ENCODE data around the gene ST6GALNAC6. TPM values are rescaled to one million over a fixed set of nuclear protein-coding genes. Genes with fewer than 3 reads are reported as not detected.
A peak's percentile ranks its signal among the peaks of the same experiment; 100 is the strongest.

ST6GALNAC6 gene
- total RNA-seq, 1 donor = 53.2 TPM

- no peaks in the 10 kb centered on the region for H3K9me3 ChIP-seq (ENCODE audit: low read depth, low read length)
- peaks cover 22% of the 10 kb centered on the region for H3K79me2 ChIP-seq (ENCODE audit: insufficient read depth, low read length)
- no peak for DNase-seq (ENCODE audit: insufficient read length, low spot score, missing footprints)
- H3K4me2 ChIP-seq (ENCODE audit: insufficient read depth, low read length) = no peak overlapping the region
- peaks cover 25% of the 10 kb centered on the region for H3K4me1 ChIP-seq (ENCODE audit: insufficient read depth, low read length)
- no peak overlapping the region for H3K4me3 ChIP-seq (ENCODE audit: insufficient read depth, low read length)
- peaks cover 8% of the 10 kb centered on the region for H4K20me1 ChIP-seq (ENCODE audit: insufficient read depth, low read length)
- no peaks in the 10 kb centered on the region for H3K36me3 ChIP-seq (ENCODE audit: insufficient read depth, low read length)
- TF ChIP-seq CTCF (IDR thresholded peaks at IDR 0.05; ENCODE audit: extremely low read depth, low read depth, low read length) = no peak
- no peak overlapping the region for H2AFZ ChIP-seq (ENCODE audit: low read length)
- H3K27me3 ChIP-seq (ENCODE audit: insufficient read depth, low read length) = no peaks in the 10 kb centered on the region
- no peak overlapping the region for H3K27ac ChIP-seq (ENCODE audit: low read depth, low read length)
Observed at GRCh38 chr9:127880143-127880542, 19.3 kb downstream of the ST6GALNAC6 start.

GRCh38 chr9:127878652-127879390, 20.6 kb downstream of the ST6GALNAC6 start:
- Histone ChIP-seq H3K36me3 (ENCODE audit: insufficient read depth, low read length) (no peaks in the 10 kb centered on the region), H4K20me1 (ENCODE audit: insufficient read depth, low read length) (peaks cover 13% of the 10 kb centered on the region), H2AFZ (ENCODE audit: low read length) (no peak overlapping the region), H3K4me2 (ENCODE audit: insufficient read depth, low read length) (no peak overlapping the region), H3K9me3 (ENCODE audit: low read depth, low read length) (no peaks in the 10 kb centered on the region), H3K27ac (ENCODE audit: low read depth, low read length) (no peak overlapping the region), H3K79me2 (ENCODE audit: insufficient read depth, low read length) (peaks cover 34% of the 10 kb centered on the region), H3K4me3 (ENCODE audit: insufficient read depth, low read length) (no peak overlapping the region), H3K27me3 (ENCODE audit: insufficient read depth, low read length) (no peaks in the 10 kb centered on the region), H3K4me1 (ENCODE audit: insufficient read depth, low read length) (peaks cover 38% of the 10 kb centered on the region)
- peak; percentile 44 for DNase-seq (ENCODE audit: insufficient read length, low spot score, missing footprints)
- TF ChIP-seq CTCF (IDR thresholded peaks at IDR 0.05; ENCODE audit: extremely low read depth, low read depth, low read length) = no peak

GRCh38 chr9:127878001-127878651, 21.3 kb downstream of the ST6GALNAC6 start:
- H3K9me3 ChIP-seq (ENCODE audit: low read depth, low read length) = no peaks in the 10 kb centered on the region
- H3K27me3 ChIP-seq (ENCODE audit: insufficient read depth, low read length) = no peaks in the 10 kb centered on the region
- peak overlapping the region; percentile 97 for H3K4me2 ChIP-seq (ENCODE audit: insufficient read depth, low read length)
- H2AFZ ChIP-seq (ENCODE audit: low read length) = no peak overlapping the region
- peak; percentile 50 for DNase-seq (ENCODE audit: insufficient read length, low spot score, missing footprints)
- H3K27ac ChIP-seq (ENCODE audit: low read depth, low read length) = peak overlapping the region; percentile 28
- peaks cover 34% of the 10 kb centered on the region for H3K79me2 ChIP-seq (ENCODE audit: insufficient read depth, low read length)
- peaks cover under 1% of the 10 kb centered on the region for H3K36me3 ChIP-seq (ENCODE audit: insufficient read depth, low read length)
- H3K4me1 ChIP-seq (ENCODE audit: insufficient read depth, low read length) = peaks cover 43% of the 10 kb centered on the region
- TF ChIP-seq CTCF (IDR thresholded peaks at IDR 0.05; ENCODE audit: extremely low read depth, low read depth, low read length) = no peak
- H3K4me3 ChIP-seq (ENCODE audit: insufficient read depth, low read length) = peak overlapping the region; percentile 81
- H4K20me1 ChIP-seq (ENCODE audit: insufficient read depth, low read length) = peaks cover 15% of the 10 kb centered on the region

GRCh38 chr9:127877566-127877998, 21.8 kb downstream of the ST6GALNAC6 start, which contains the start of gene AK1:
Gene AK1 (minus strand): TSS chr9:127877675. CDS start chr9:127874617, 3,058 bp downstream.
- H3K4me1 ChIP-seq (ENCODE audit: insufficient read depth, low read length) = peaks cover 43% of the 10 kb centered on the region
- H3K4me2 ChIP-seq (ENCODE audit: insufficient read depth, low read length) = peak within 1 kb of the TSS; percentile 97
- H3K36me3 ChIP-seq (ENCODE audit: insufficient read depth, low read length) = peaks cover 6% of the 10 kb centered on the region
- H4K20me1 ChIP-seq (ENCODE audit: insufficient read depth, low read length) = peaks cover 15% of the 10 kb centered on the region
- peaks cover 34% of the 10 kb centered on the region for H3K79me2 ChIP-seq (ENCODE audit: insufficient read depth, low read length)
- H2AFZ ChIP-seq (ENCODE audit: low read length) = peak within 1 kb of the TSS; percentile 72
- H3K4me3 ChIP-seq (ENCODE audit: insufficient read depth, low read length) = peak within 1 kb of the TSS; percentile 81
- peak; percentile 98 for DNase-seq (ENCODE audit: insufficient read length, low spot score, missing footprints)
- H3K27me3 ChIP-seq (ENCODE audit: insufficient read depth, low read length) = no peaks in the 10 kb centered on the region
- H3K9me3 ChIP-seq (ENCODE audit: low read depth, low read length) = no peaks in the 10 kb centered on the region
- H3K27ac ChIP-seq (ENCODE audit: low read depth, low read length) = peak within 1 kb of the TSS; percentile 65
- TF ChIP-seq CTCF (IDR thresholded peaks at IDR 0.05; ENCODE audit: extremely low read depth, low read depth, low read length) = no peak

All from osteoblast (primary cell).